Mesenchymal stem cell (in vitro differentiated cells and primary cell): ENCODE measurements around the gene KLHL25.

Experiments used
- DNase-seq: peaks from one replicate; pipeline ENCODE4 v3.0.0-alpha.2; 2013
- H2AFZ ChIP-seq: one replicate; pipeline ENCODE4 v1.6.1; 2013; ENCODE audit warnings: low read depth, mild to moderate bottlenecking, control low read depth, inconsistent platforms, low read length, moderate library complexity
- H2AK5ac ChIP-seq: 2 replicates; pipeline ENCODE4 v1.6.1; 2013; ENCODE audit warnings: low read length, moderate library complexity, mild to moderate bottlenecking, inconsistent platforms; ENCODE audit not compliant: severe bottlenecking
- H2BK120ac ChIP-seq: one replicate; pipeline ENCODE4 v1.6.1; 2013; ENCODE audit warnings: low read depth, mild to moderate bottlenecking, inconsistent platforms, low read length, moderate library complexity
- H2BK12ac ChIP-seq, 2 experiments: one replicate each; pipeline ENCODE4 v1.6.1; 2013; ENCODE audit warnings: inconsistent platforms in 2 of 2, low read length in 2 of 2, mild to moderate bottlenecking in 2 of 2, moderate library complexity in 2 of 2, control low read depth in 1 of 2
- H2BK15ac ChIP-seq: one replicate; pipeline ENCODE4 v1.6.1; 2013; ENCODE audit warnings: mild to moderate bottlenecking, low read depth, inconsistent platforms; ENCODE audit not compliant: poor library complexity, severe bottlenecking
- H2BK5ac ChIP-seq: 2 replicates; pipeline ENCODE4 v1.6.1; 2013; ENCODE audit warnings: low read depth, mild to moderate bottlenecking, low read length, control low read depth, inconsistent platforms; ENCODE audit not compliant: poor library complexity, severe bottlenecking
- H3K14ac ChIP-seq, 2 experiments: one replicate each; pipeline ENCODE4 v1.6.1; 2013; ENCODE audit warnings: inconsistent platforms in 2 of 2, low read length in 2 of 2, control low read depth in 1 of 2, mild to moderate bottlenecking in 1 of 2, moderate library complexity in 1 of 2
- H3K18ac ChIP-seq, 2 experiments: one replicate each; pipeline ENCODE4 v1.6.1; 2013; ENCODE audit warnings: inconsistent platforms in 2 of 2, low read length in 2 of 2, control low read depth in 1 of 2, low read depth in 1 of 2, mild to moderate bottlenecking in 1 of 2
- H3K23ac ChIP-seq, 2 experiments: one replicate each; pipeline ENCODE4 v1.6.1; 2013; ENCODE audit warnings: inconsistent platforms in 2 of 2, low read length in 2 of 2, mild to moderate bottlenecking in 2 of 2, moderate library complexity in 2 of 2, control low read depth in 1 of 2
- H3K27ac ChIP-seq: 2 replicates; pipeline ENCODE4 v1.5.1; 2013; ENCODE audit warnings: mild to moderate bottlenecking, moderate library complexity, low read length, control low read depth, inconsistent platforms; ENCODE audit not compliant: poor library complexity, severe bottlenecking
- H3K27me3 ChIP-seq, 2 experiments: 2 replicates each; pipeline versions ENCODE4 v1.6.1 to v1.7.0; 2013; ENCODE audit warnings: low read length in 2 of 2, mild to moderate bottlenecking in 2 of 2, moderate library complexity in 2 of 2, control low read depth in 1 of 2, inconsistent platforms in 1 of 2; ENCODE audit not compliant: control insufficient read depth in 1 of 2, insufficient read depth in 1 of 2
- H3K36me3 ChIP-seq, 2 experiments: 2 replicates each; pipeline versions ENCODE4 v1.6.1 to v1.7.0; 2013; ENCODE audit warnings: low read length in 2 of 2, control low read depth in 1 of 2, inconsistent platforms in 1 of 2, low read depth in 1 of 2, mild to moderate bottlenecking in 1 of 2; ENCODE audit not compliant: insufficient read depth in 2 of 2, control insufficient read depth in 1 of 2
- H3K4ac ChIP-seq, 2 experiments: one replicate each; pipeline ENCODE4 v1.6.1; 2013; ENCODE audit warnings: inconsistent platforms in 2 of 2, low read length in 2 of 2, mild to moderate bottlenecking in 2 of 2, moderate library complexity in 2 of 2, control low read depth in 1 of 2, low read depth in 1 of 2
- H3K4me1 ChIP-seq: 2 replicates; pipeline ENCODE4 v1.6.1; 2013; ENCODE audit warnings: low read depth, low read length, control low read depth; ENCODE audit not compliant: control insufficient read depth, insufficient read depth
- H3K4me2 ChIP-seq: 2 replicates; pipeline ENCODE4 v1.6.1; 2013; ENCODE audit warnings: low read length, mild to moderate bottlenecking, inconsistent platforms; ENCODE audit not compliant: poor library complexity, severe bottlenecking
- H3K4me3 ChIP-seq, 2 experiments: 2 replicates each; pipeline versions ENCODE4 v1.5.1 to v1.7.0; 2013; ENCODE audit warnings: low read length in 2 of 2, mild to moderate bottlenecking in 2 of 2, control low read depth in 1 of 2, low read depth in 1 of 2; ENCODE audit not compliant: insufficient read depth in 1 of 2
- H3K79me1 ChIP-seq: replicated peaks from 2 replicates; pipeline ENCODE4 v1.6.1; 2013; ENCODE audit warnings: mild to moderate bottlenecking, control low read depth, low read length, inconsistent platforms; ENCODE audit not compliant: poor library complexity, severe bottlenecking
- H3K9ac ChIP-seq: 2 replicates; pipeline ENCODE4 v1.7.0; 2013; ENCODE audit warnings: mild to moderate bottlenecking, low read length, moderate library complexity
- H3K9me3 ChIP-seq: 2 replicates; pipeline ENCODE4 v1.7.0; 2013; ENCODE audit warnings: mild to moderate bottlenecking, low read length; ENCODE audit not compliant: control insufficient read depth
- H4K8ac ChIP-seq: one replicate; pipeline ENCODE4 v1.6.1; 2013; ENCODE audit warnings: inconsistent platforms, mild to moderate bottlenecking, low read length, moderate library complexity
- H4K91ac ChIP-seq: one replicate; pipeline ENCODE4 v1.6.1; 2013; ENCODE audit warnings: mild to moderate bottlenecking, low read length, inconsistent platforms
- WGBS: methylation state at CpG from one replicate; pipeline ENCODE4 v1.1.7; 2013; ENCODE audit warnings: mixed read lengths; 5-methylcytosine and 5-hydroxymethylcytosine counted together

Gene KLHL25

DNA sequence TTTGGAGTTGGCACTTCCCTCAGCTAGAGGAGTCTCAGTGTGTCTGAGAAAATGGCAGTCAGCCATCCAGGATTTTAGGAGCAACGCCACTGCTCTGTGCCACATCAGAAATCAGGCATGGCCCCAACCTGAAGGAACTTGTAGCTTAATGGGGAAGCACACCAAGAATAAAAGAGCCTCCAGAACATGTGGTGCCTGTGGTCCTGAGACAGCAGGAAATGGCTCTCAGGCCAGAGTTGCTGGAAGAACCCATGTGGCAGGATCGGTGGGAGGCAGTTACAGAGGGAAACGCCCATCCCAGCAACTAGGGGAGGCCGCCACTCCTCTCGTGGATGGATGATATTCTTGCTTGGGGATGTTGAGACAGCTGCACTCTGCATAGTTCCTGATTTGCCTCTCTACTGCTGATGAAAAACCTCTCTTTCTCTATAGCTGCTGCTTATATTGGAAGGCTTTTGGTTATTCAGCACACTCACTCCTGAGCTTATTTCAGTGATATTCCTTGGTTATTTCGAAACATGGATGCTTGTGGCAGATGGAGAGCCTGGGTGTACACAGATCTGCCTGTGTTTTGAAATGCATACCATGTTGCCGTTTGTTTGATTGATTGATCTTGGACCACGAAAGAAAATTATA, 52.4 kb downstream of the KLHL25 start:
- 79% methylated on average over 6 of the region's 8 CpGs for WGBS
- H3K18ac ChIP-seq: no peak overlapping the region
- H3K36me3 ChIP-seq: peaks cover 58 to 90% of the 10 kb centered on the region in 2 experiments
- no peak overlapping the region for H2AK5ac ChIP-seq
- no peak overlapping the region for H3K4ac ChIP-seq
- DNase-seq: peak; percentile 45
- H3K27me3 ChIP-seq: no peaks in the 10 kb centered on the region
- no peak overlapping the region for H4K91ac ChIP-seq
- H3K4me1 ChIP-seq: peaks cover 3% of the 10 kb centered on the region
- no peak overlapping the region for H3K4me3 ChIP-seq
- H3K14ac ChIP-seq: no peak overlapping the region
- H3K23ac ChIP-seq: peak overlapping the region in 1 of 2 experiments; percentile 24
- no peak overlapping the region for H2BK5ac ChIP-seq
- H4K8ac ChIP-seq: no peak overlapping the region
- H3K79me1 ChIP-seq: peaks cover 36% of the 10 kb centered on the region
- H2BK120ac ChIP-seq: no peak overlapping the region
- H2BK15ac ChIP-seq: no peak overlapping the region
- H3K4me2 ChIP-seq: no peak overlapping the region
- H3K27ac ChIP-seq: no peak overlapping the region
- no peak overlapping the region for H2AFZ ChIP-seq
- no peaks in the 10 kb centered on the region for H3K9me3 ChIP-seq
- H2BK12ac ChIP-seq: no peak overlapping the region
- no peak overlapping the region for H3K9ac ChIP-seq

DNA sequence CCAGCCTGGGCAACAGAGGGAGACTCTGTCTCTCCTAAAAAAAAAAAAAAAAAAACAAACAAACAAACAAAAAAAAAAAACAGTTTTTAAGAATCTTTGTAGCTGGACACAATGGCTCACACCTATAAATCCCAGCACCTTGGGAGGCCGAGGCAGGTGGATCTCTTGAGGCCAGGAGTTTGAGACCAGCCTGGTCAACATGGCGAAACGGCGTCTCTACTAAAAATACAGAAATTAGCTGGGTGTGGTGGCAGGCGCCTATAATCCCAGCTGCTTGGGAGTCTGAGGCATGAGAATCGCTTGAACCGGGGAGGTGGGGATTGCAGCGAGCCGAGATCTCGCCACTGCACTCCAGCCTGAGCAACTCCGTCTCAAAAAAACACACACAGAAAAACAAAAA, 53.1 kb downstream of the KLHL25 start:
- no peak overlapping the region for H2BK5ac ChIP-seq
- WGBS: over 99% methylated on average over 8 of the region's 11 CpGs

DNA sequence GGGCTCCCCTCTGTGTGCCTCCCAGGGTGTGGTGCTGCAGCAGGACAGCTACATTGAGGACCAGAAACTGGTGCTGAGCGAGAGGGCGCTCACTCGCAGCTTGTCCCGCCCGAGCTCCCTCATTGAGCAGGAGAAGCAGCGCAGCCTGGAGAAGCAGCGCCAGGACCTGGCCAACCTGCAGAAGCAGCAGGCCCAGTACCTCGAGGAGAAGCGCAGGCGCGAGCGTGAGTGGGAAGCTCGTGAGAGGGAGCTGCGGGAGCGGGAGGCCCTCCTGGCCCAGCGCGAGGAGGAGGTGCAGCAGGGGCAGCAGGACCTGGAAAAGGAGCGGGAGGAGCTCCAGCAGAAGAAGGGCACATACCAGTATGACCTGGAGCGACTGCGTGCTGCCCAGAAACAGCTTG, 53.7 kb downstream of the KLHL25 start:
- no peak overlapping the region for H2AK5ac ChIP-seq
- WGBS: 97% methylated on average over 20 of the region's 20 CpGs

More for the DNA sequence above, 53.1 kb downstream of the KLHL25 start:
- Histone ChIP-seq H3K9me3 (no peaks in the 10 kb centered on the region), H4K91ac (no peak overlapping the region), H3K9ac (no peak overlapping the region), H2AK5ac (no peak overlapping the region), H3K14ac (no peak overlapping the region), H2BK12ac (no peak overlapping the region), H3K79me1 (peaks cover 33% of the 10 kb centered on the region), H2AFZ (no peak overlapping the region), H3K18ac (no peak overlapping the region), H3K4ac (no peak overlapping the region), H3K36me3 (peaks cover 56 to 90% of the 10 kb centered on the region in 2 experiments), H4K8ac (no peak overlapping the region), H3K4me1 (peaks cover 3% of the 10 kb centered on the region), H3K23ac (no peak overlapping the region), H2BK15ac (no peak overlapping the region), H2BK120ac (no peak overlapping the region), H3K4me3 (no peak overlapping the region), H3K27ac (no peak overlapping the region), H3K4me2 (no peak overlapping the region), H3K27me3 (no peaks in the 10 kb centered on the region)
- no peak for DNase-seq

DNA sequence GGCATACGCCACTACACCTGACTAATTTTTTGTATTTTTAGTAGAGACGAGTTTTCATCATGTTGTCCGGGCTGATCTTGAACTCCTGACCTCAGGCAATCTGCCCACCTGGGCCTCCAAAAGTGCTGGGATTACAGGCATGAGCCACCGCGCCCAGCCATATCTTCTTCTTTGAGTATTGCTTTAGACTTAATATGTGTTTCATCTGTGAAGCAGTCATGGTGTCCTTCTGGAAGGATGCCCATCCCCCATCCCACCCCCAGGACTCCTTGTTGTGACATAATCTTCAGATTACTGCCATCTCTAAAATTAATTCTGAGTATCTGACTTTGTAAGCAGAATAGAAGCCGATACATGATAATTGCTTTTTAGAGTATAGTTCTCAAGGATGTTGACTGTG, 57.7 kb downstream of the KLHL25 start:
- 100% methylated on average over 3 of the region's 6 CpGs for WGBS
- H3K23ac ChIP-seq: no peak overlapping the region
- peaks cover 10% of the 10 kb centered on the region for H3K9me3 ChIP-seq
- no peak overlapping the region for H3K4me3 ChIP-seq
- no peak overlapping the region for H4K91ac ChIP-seq
- H2BK12ac ChIP-seq: no peak overlapping the region
- no peak overlapping the region for H3K9ac ChIP-seq
- H2BK5ac ChIP-seq: no peak overlapping the region
- no peak overlapping the region for H3K18ac ChIP-seq
- peaks cover 28 to 90% of the 10 kb centered on the region in 2 experiments for H3K36me3 ChIP-seq
- H3K4me2 ChIP-seq: no peak overlapping the region
- no peak overlapping the region for H3K27ac ChIP-seq
- H3K4ac ChIP-seq: no peak overlapping the region
- H3K27me3 ChIP-seq: no peaks in the 10 kb centered on the region
- no peak overlapping the region for H3K14ac ChIP-seq
- no peak for DNase-seq
- H3K79me1 ChIP-seq: peaks cover 8% of the 10 kb centered on the region
- no peak overlapping the region for H2AFZ ChIP-seq
- no peak overlapping the region for H2AK5ac ChIP-seq
- no peak overlapping the region for H2BK15ac ChIP-seq
- no peak overlapping the region for H4K8ac ChIP-seq
- no peak overlapping the region for H2BK120ac ChIP-seq
- peaks cover 3% of the 10 kb centered on the region for H3K4me1 ChIP-seq

More for the DNA sequence above, 53.7 kb downstream of the KLHL25 start:
- no peak for DNase-seq
- H2BK5ac ChIP-seq: no peak overlapping the region
- no peak overlapping the region for H2BK15ac ChIP-seq
- H3K23ac ChIP-seq: no peak overlapping the region
- no peak overlapping the region for H3K4ac ChIP-seq
- no peak overlapping the region for H3K4me3 ChIP-seq
- H3K18ac ChIP-seq: no peak overlapping the region
- no peak overlapping the region for H3K27ac ChIP-seq
- H3K27me3 ChIP-seq: no peaks in the 10 kb centered on the region
- no peak overlapping the region for H4K8ac ChIP-seq
- H3K9me3 ChIP-seq: no peaks in the 10 kb centered on the region
- H2BK120ac ChIP-seq: no peak overlapping the region
- no peak overlapping the region for H3K14ac ChIP-seq
- H4K91ac ChIP-seq: no peak overlapping the region
- H3K4me2 ChIP-seq: no peak overlapping the region
- H2BK12ac ChIP-seq: no peak overlapping the region
- no peak overlapping the region for H3K9ac ChIP-seq
- H3K79me1 ChIP-seq: peaks cover 32% of the 10 kb centered on the region
- H3K4me1 ChIP-seq: peaks cover 3% of the 10 kb centered on the region
- peaks cover 55 to 90% of the 10 kb centered on the region in 2 experiments for H3K36me3 ChIP-seq
- H2AFZ ChIP-seq: no peak overlapping the region
